Endothelial cell (in vitro differentiated cells): ENCODE data around the gene POLD2. TPM values are rescaled to one million over a fixed set of nuclear protein-coding genes. Genes with fewer than 3 reads are reported as not detected.
"Not testable (repeated sequence)": the region's sequence is repeated elsewhere in the genome, so short reads cannot be mapped to it uniquely, and the experiment has no call there.

Experiments
- DNase-seq: peaks from one replicate; pipeline ENCODE4 v3.0.0; 2021; ENCODE audit warnings: low spot score
- H3K27ac Mint-ChIP-seq: one replicate; pipeline ENCODE4 v1.8.0; 2021; ENCODE audit warnings: mixed read lengths, inconsistent platforms; ENCODE audit not compliant: unreplicated experiment
- H3K27me3 Mint-ChIP-seq: one replicate; pipeline ENCODE4 v1.8.0; 2021; ENCODE audit warnings: mild to moderate bottlenecking, moderate library complexity, mixed read lengths, inconsistent platforms; ENCODE audit not compliant: unreplicated experiment
- H3K36me3 Mint-ChIP-seq: one replicate; pipeline ENCODE4 v1.8.0; 2021; ENCODE audit warnings: mild to moderate bottlenecking, low read depth, mixed read lengths, inconsistent platforms; ENCODE audit not compliant: unreplicated experiment
- H3K4me1 Mint-ChIP-seq: one replicate; pipeline ENCODE4 v1.8.0; 2021; ENCODE audit warnings: mild to moderate bottlenecking, mixed read lengths, inconsistent platforms; ENCODE audit not compliant: unreplicated experiment
- H3K4me3 Mint-ChIP-seq: one replicate; pipeline ENCODE4 v1.8.0; 2021; ENCODE audit warnings: mild to moderate bottlenecking, mixed read lengths, inconsistent platforms; ENCODE audit not compliant: unreplicated experiment
- H3K9me3 Mint-ChIP-seq: one replicate; pipeline ENCODE4 v1.8.0; 2021; ENCODE audit warnings: mixed read lengths, inconsistent platforms; ENCODE audit not compliant: unreplicated experiment
- long read RNA-seq: library from polyadenylated mRNA; unstranded; transcript quantifications from one replicate; pipeline ENCODE4 v2.0.0, GENCODE V29; 2020; ENCODE audit not compliant: unreplicated experiment
- total RNA-seq: library from RNA; stranded (reverse); fragmentation: NEBNext Ultra II Directional; extraction: Animal tissue kit (Norgen Biotek cat#: 25700); gene quantifications from one replicate; pipeline ENCODE4 v1.2.1, GENCODE V29; 2021; ENCODE audit not compliant: unreplicated experiment
- TF ChIP-seq, protein P1 (sequence below): fragments of 200-600 bp; sonication (generic); IDR thresholded peaks from one replicate; pipeline ENCODE4 v1.5.0; 2021; ENCODE audit warnings: antibody characterized with exemption; ENCODE audit not compliant: unreplicated experiment

Gene POLD2
- total RNA-seq, result 39.9 TPM
- long read RNA-seq, transcript POLD2-218 (11 exons, 1,619 nt), result major isoform, 33 of 46 reads
- long read RNA-seq, partial matches to known transcripts, result 7 of 46 reads
- long read RNA-seq, other reads (novel, unspliced or antisense), result 3 of 46 reads

DNA sequence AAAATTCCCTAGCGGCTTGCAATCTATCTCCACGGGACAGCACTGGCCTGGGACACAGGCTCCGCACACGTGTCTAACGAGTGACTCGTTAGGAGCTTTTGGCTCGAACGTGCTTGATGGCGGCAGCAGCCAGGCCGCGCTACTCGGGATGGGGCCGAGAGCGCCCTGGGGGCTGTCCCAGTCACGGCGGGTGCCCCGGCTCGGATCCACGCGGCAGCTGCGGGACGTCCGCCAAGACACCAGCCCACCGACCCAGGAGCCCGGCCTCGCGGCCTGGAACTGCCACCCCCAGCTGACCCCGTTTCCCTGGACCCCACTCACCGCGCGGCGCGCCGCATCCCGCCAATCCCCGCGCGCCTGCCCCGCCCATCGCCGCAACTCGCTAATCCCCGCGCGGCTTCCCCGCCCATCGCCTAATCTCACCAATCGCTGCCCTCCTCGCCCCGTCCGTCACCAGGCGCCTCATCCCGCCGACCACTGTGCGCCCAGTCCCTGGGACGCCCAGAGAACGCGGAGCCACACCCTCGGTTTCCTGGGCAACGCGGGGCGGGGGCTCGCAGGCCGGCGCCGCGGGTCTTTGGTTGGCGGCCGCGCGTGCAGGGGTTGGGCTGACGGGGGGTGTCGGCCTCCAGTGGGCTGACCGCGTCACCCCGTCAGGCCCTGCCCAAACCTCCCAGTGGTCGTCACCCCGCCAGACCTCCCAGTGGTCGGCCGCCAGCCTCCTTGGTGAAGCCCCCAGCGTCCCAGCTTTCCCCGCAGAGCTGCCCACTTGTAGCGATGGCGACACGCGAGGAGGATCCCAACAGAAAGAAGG, at the start of gene POLD2:
Gene POLD2 (minus strand): TSS at position 359 of the 814 bp plus-strand sequence. CDS start 1,495 bp downstream, outside the sequence.
- TF ChIP-seq, protein P1, sequence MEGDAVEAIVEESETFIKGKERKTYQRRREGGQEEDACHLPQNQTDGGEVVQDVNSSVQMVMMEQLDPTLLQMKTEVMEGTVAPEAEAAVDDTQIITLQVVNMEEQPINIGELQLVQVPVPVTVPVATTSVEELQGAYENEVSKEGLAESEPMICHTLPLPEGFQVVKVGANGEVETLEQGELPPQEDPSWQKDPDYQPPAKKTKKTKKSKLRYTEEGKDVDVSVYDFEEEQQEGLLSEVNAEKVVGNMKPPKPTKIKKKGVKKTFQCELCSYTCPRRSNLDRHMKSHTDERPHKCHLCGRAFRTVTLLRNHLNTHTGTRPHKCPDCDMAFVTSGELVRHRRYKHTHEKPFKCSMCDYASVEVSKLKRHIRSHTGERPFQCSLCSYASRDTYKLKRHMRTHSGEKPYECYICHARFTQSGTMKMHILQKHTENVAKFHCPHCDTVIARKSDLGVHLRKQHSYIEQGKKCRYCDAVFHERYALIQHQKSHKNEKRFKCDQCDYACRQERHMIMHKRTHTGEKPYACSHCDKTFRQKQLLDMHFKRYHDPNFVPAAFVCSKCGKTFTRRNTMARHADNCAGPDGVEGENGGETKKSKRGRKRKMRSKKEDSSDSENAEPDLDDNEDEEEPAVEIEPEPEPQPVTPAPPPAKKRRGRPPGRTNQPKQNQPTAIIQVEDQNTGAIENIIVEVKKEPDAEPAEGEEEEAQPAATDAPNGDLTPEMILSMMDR, result no peak
- Mint-ChIP-seq H3K27me3 (peaks cover 2% of the 10 kb centered on the region), H3K9me3 (peaks cover 4% of the 10 kb centered on the region), H3K4me1 (peaks cover 7% of the 10 kb centered on the region), H3K4me3 (peak within 1 kb of the TSS; percentile 91), H3K36me3 (peaks cover 21% of the 10 kb centered on the region), H3K27ac (peak within 1 kb of the TSS; percentile 55)
- peak; percentile 95 for DNase-seq

DNA sequence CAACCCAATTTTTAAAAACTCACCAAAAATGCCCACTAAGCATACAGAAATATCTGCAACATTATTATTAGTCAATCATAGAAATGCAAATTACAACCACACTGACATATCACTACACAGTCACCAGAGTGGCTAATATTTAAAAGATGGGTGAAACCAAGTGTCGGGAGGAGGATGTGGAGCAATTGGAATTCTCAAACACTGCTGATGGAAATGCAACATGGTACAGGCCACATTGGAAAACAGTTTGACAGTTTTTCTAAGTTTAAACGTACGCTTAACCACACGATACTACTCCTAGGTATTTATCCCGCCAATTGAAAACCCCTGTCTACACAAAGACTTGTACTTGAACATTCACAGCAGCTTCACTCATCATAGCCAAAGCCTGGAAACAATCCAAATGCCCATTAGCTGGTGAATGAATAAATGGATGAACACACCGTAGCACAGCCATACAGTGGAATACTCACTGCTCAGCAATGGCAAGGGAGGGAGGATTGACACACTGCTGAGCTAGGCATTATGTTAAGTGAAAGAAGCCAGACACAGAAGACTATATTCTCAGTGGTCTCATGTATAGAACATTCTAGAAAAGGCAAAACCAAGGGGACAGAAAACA, 49.6 kb upstream of the POLD2 start:
- no peaks in the 10 kb centered on the region for H3K9me3 Mint-ChIP-seq
- H3K4me1 Mint-ChIP-seq, result no peaks in the 10 kb centered on the region
- no peak overlapping the region for H3K27ac Mint-ChIP-seq
- TF ChIP-seq, protein P1, result no peak
- no peak overlapping the region for H3K4me3 Mint-ChIP-seq
- H3K36me3 Mint-ChIP-seq, result peaks cover 4% of the 10 kb centered on the region
- peaks cover 10% of the 10 kb centered on the region for H3K27me3 Mint-ChIP-seq
- DNase-seq, result no peak

- Mint-ChIP-seq H3K4me1 (no peaks in the 10 kb centered on the region), H3K27me3 (peaks cover 10% of the 10 kb centered on the region), H3K36me3 (peaks cover 4% of the 10 kb centered on the region), H3K27ac (no peak overlapping the region), H3K4me3 (no peak overlapping the region), H3K9me3 (no peaks in the 10 kb centered on the region)
- DNase-seq, result no peak
- TF ChIP-seq, protein P1, result no peak
These were observed 49.0 kb upstream of the POLD2 start for GRCh38 chr7:44172352-44172751.

DNA sequence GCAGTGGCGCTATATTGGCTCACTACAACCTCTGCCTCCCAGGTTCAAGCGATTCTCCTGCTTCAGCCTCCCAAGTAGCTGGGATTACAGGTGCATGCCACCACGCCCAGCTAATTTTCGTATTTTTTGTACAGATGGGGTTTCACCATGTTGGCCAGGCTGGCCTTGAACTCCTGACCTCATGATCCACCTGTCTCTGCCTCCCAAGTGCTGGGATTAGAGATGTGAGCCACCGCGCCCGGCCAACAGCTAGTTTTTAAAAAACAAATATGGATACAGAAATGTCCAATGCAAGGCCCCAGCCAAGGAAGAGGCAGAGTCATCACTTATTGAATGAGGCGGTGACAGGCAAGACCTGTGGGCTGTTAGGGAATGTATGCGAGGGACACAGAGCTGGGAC, 48.6 kb upstream of the POLD2 start:
- H3K27ac Mint-ChIP-seq, H3K36me3 Mint-ChIP-seq, H3K27me3 Mint-ChIP-seq, H3K4me1 Mint-ChIP-seq, DNase-seq, H3K4me3 Mint-ChIP-seq, H3K9me3 Mint-ChIP-seq: not testable (repeated sequence)

GRCh38 chr7:44167920-44168319, 44.6 kb upstream of the POLD2 start:
- no peak overlapping the region for H3K27ac Mint-ChIP-seq
- no peak for DNase-seq
- no peak overlapping the region for H3K4me3 Mint-ChIP-seq
- no peaks in the 10 kb centered on the region for H3K9me3 Mint-ChIP-seq
- no peaks in the 10 kb centered on the region for H3K4me1 Mint-ChIP-seq
- no peaks in the 10 kb centered on the region for H3K36me3 Mint-ChIP-seq
- TF ChIP-seq, protein P1, result no peak
- peaks cover 6% of the 10 kb centered on the region for H3K27me3 Mint-ChIP-seq
